ENCODE measurements around the gene PIERCE2.
A peak's percentile ranks its signal among the peaks of the same experiment; 100 is the strongest.
"Not testable (repeated sequence)": the region's sequence is repeated elsewhere in the genome, so short reads cannot be mapped to it uniquely, and the experiment has no call there.

The PIERCE2 gene, protein sequence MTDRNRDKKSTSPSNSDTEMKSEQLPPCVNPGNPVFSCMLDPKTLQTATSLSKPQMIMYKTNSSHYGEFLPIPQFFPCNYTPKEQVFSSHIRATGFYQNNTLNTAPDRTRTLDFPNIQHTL

DNA sequence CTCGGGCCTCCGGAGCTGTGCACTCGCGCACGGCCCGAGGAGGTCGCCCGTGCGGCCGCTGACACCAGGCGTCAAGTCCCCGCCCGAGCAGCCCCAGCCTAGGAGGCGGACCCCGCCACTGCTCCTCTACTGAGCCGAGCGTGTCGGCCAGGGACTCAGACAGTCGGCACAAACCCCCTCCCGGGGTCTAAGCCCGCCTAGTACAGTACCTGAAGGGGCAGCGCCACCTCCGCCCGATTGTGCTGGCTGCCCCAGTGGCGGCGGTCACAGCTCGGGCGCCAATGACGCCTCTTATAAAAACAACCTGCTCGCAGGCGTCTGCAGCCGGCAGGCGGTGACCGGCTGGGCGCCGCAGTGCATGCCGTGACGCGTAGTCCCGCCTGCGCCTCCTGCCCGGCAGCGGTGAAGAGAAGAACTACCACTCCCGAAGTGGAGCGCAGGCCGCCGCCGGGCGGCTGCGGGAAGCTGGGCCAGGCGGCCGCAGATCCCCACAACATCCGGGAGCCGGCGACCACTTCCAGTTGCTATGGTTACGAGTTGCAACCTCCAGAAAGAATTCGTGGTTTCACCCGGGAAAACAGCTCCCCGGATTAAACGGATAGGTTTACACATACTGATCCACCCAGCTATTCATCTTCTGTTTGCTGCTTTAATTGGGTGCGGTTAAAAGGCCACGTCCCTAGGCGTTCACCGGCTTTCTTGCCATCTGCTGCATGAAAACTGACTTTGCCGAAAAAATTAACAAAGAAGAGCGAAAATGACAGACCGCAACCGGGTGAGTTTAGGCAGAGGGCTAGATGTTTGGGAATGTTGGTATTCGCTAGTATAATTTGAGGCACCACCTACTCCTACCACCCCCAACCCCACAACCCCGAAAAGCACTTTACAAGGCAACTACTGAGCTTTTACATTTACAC lies at the start of gene PIERCE2, which contains the start of gene CCPG1:
Gene PIERCE2, plus strand, starts transcription at position 484 of the 917 bp plus-strand sequence. Its CDS starts 274 bp downstream, at position 758.
Gene CCPG1, minus strand, starts transcription at position 348 of the 917 bp plus-strand sequence. CDS start 18,935 bp downstream, outside the sequence.
- DNase-seq (ENCODE audit: low read depth in 2 of 2): peak; percentile 70 to 72

DNA sequence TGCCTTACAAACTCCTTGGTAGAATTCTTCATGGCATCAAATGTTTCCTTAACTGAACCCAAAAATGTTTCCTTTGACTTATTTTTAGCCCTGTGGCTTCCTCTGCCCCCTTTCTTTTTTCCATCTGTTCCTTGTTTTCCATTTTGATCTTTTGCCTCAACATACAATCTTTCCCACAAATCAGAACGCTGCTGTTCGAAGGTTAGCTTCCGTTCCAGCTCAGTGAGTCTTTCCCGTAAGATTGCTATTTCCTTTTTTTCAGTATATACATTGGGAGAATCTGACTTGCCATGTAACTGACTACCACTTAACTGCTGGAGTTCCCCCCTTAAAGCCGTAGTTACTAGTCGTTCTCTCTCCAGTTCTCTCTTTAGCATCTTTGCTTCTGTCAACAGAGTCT lies 48.0 kb upstream of the PIERCE2 start:
- DNase-seq (ENCODE audit: low read depth in 2 of 2): no peak

DNA sequence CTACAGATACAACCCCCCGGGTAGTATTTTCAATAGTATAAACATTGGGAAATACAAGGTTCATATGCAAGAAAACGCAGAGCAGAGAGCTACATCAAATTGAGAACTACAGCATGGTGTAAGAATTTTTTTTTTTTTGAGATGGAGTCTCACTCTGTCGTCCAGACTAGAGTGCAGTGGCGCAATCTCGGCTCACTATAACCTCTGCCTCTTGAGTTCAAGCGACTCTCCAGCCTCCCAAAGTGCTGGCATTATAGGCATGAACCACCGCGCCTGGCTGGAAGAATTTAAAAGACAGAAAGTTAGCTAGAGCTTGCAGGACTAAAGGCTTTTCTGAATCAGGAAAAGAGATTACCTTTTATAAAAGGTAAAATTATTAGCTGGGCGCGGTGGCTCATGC lies 47.2 kb upstream of the PIERCE2 start:
- no peak for DNase-seq (ENCODE audit: low read depth in 2 of 2)

DNA sequence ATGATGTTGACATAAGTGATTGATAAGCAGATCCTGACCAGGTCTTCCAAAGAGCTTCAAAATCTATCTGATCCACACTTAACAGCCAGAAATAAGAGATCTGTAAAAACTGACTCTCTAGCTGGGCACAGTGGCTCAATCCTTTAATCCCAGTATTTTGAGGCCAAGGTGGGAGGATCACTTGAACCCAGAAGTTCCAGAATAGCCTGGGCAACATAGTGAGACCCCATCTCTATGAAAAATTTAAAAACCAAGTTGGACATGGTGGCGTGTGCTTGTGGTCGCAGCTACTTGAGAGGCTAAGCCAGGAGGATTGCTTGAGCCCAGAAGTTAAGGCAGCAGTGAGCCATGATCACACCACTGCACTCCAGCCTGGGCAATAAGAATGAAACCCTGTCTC lies 45.7 kb upstream of the PIERCE2 start:
- no peak for DNase-seq (ENCODE audit: low read depth in 2 of 2)

DNA sequence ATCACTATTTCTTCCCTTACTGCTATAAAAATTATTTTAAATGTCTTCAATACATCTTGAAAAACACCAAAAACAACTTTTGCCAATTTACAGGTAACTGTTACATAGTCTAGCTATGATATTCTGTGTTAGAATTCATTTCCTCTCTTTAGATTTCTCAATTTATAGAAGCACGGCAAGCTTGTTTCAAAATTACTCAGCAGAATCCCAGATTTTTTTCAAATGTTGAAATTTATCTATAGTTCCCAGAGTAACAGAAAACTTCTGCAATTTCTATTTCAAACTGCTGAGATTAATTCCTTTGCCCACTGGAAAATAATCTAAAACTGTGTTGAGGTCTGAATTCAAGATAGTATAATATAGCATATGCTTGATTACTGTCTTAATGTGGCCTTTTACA lies 41.3 kb upstream of the PIERCE2 start:
- no peak for DNase-seq (ENCODE audit: low read depth in 2 of 2)

DNA sequence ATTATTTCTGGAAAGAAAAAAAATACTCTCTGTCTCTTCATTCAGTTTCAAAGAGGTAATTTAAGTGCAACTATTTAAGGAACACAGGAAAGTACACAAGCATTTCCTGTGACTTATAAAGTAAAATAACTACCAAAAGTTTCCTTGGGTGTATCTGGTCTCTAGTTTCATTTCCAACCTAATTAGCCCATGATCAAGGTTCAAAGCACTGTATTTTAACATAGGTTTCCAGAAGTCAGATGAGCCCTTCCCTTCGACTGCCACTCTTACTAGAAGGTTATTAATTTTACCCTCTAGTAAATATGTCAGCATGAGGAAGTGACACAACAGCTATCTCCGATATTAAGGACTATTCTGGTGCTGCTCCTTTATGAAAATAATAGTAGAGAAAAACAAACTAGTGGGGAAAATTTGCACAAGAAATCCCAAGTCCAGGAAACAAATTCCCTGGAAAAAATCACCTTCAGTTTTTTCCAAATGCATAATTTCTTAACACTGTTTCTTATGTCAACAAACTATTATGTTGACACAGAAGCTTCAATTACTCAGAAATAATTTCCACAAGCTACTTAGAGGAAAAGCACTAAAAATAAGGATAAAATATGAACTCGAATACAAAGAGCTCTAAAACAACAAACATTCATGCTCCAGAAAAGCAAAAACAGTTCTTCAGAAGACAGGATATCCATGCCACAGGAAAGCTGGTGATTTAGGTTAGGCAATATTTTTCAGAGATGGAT lies 35.4 kb upstream of the PIERCE2 start:
- DNase-seq (ENCODE audit: low read depth in 2 of 2): no peak

DNA sequence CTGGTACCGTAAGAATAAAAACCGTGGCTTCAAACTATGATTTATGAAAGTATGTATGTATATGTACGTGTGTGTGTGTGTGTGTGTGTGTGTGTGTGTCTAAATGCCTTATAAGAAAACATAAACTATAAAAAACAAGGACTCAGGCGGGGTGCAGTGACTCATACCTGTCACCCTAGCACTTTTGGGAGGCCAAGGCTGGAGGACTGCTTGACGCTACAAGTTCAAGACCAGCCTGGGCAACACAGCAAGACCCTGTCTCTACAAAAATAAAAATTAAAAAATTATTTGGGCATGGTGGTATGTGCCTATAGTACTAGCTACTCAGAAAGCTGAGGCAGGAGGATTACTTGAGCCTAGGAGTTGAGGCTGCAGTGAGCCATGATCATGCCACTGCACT lies 29.2 kb upstream of the PIERCE2 start:
- DNase-seq (ENCODE audit: low read depth in 2 of 2): no peak

DNA sequence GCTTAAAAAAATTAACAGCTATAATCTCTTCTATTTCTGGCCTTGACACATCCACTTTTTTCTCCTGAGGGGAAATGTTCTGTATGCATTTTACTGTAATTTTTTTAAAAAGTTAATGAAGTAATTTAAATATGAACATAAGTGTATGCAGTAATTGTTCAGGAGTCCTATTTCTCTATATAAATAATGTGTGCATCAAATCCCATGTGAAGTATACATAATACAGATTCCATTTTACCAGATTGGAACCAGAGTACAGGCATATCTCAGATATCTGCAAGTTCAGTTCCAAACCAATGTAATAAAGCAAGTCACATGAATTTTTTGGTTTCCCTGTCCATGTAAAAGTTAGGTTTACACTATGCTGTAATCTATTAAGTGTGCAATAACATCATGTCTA lies 26.7 kb upstream of the PIERCE2 start:
- no peak for DNase-seq (ENCODE audit: low read depth in 2 of 2)

DNA sequence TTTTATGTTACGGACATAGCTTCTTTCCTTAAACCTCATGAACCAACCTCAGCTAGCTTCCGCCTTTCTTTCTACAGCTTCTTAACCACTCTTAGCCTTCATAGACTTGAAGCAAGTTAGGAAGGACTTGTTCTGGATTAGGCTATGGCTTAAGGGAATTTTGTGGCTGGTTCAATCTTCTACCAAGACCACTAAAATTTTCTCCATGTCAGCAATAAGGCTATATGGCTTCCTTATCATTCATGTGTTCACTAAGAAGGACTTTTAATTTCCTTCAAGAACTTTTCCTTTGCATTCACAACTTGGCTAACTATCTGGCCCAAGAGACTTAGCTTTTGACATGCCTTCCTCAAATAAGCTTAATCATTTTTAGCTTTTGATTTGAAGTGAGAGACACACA lies 24.6 kb upstream of the PIERCE2 start:
- no peak for DNase-seq (ENCODE audit: low read depth in 2 of 2)

DNA sequence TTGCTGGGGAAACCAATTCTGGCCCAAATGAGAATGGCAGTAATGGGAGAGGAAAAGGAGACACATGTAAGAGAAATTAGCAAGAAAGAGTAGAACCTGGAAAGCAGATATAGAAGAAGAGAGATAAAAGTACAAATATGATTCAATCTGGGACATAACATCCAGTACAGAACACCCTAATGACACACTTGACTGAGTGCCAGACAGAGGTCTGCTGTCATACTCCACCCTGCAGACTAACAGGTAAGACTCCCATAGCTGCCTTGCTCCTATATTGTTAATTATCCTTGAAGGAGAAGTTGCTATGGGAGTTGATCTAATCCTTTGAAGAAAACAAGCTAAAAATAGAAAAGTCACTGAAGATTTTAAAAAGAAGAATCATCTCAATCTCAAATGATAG lies 21.3 kb upstream of the PIERCE2 start:
- DNase-seq (ENCODE audit: low read depth in 2 of 2): no peak

DNA sequence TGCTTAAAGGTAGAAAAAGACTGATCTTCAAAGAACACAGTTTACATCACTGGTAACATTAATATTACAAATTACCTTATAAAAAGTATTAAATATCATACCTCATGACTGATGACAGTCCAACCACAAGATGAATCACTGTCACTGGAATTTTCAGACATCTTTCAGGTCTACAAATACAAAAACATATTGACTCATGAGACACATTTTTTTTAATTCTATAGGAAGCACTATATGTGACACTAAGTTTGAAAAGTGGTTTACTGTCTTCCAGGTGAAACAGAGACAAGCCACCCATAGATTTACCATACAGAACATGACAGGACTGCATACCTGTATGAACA lies 19.1 kb upstream of the PIERCE2 start:
- no peak for DNase-seq (ENCODE audit: low read depth in 2 of 2)

DNA sequence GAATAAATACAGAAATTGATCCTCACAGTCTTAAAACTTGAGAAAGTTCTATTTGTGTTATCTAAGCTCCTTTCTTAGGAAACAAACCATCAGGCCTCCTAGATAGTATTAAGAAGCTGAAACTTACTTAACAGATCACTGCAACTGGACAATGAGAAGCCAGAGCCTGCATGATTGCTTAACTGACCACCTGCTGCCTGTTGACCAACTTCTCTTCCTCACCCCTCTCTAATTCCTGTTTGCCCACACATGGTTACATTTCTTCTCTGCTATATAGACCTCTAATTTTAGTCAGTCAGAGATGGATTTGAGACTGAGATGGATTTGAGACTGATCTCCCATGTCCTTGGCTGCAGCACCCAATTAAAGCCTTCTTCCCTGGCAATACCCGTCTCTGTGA lies 13.6 kb upstream of the PIERCE2 start:
- DNase-seq (ENCODE audit: low read depth in 2 of 2): no peak

DNA sequence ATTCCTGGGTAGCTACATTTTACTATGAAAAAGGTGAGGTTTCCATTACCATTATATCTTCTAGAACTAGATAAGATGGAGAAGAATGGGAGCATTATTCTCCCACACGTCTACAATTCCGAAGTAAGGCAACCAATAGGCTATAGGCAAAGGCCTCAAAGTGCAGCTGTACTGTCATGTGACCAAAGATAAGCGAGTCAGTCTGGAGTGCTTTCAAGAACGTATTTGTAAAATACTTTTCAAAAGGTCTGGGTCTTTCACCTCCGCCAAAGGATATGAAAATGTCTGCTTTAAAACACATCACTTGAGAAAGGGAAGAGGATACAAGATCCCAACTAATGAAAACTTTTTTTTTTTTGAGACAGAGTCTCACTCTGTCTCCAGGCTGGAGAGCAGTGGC lies 10.1 kb upstream of the PIERCE2 start:
- no peak for DNase-seq (ENCODE audit: low read depth in 2 of 2)

DNA sequence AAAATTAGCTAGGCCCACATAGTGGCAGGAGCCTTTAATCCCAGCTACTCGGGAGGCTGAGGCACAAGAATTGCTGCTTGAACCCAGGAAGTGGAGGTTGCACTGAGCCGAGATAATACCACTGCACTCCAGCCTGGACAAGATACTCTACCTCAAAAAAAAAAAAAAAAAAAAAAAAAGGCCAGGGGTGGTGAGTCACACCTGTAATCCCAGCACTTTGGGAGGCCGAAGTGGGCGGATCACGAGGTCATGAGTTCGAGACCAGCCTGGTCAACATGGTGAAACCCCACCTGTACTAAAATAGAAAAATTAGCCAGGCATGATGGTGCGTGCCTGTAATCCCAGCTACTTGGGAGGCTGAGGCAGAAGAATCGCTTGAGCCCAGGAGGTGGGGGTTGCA lies 8.2 kb upstream of the PIERCE2 start:
- DNase-seq (ENCODE audit: low read depth in 2 of 2): not testable (repeated sequence)

DNA sequence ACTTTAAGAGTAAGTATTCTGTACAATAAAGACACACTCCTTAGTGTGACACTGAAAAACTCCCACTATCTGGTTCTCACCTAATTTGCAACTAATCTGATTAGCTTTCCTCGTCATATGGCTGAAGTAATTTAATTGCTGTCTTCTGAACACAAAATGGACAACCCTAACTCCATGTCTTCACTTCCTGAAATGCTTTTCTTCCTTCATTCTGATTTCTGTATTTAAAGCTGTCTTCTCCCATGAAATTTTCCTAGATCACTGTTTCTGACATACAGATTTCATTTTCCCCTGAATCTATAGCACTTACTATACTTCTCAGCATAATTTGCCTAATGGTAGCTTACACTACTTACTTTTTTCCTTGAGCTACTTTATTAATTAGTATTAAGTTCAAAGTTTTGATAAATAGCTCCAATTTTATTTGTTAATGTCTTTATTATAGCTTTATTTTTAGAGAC lies 6.5 kb upstream of the PIERCE2 start:
- DNase-seq (ENCODE audit: low read depth in 2 of 2): no peak

DNA sequence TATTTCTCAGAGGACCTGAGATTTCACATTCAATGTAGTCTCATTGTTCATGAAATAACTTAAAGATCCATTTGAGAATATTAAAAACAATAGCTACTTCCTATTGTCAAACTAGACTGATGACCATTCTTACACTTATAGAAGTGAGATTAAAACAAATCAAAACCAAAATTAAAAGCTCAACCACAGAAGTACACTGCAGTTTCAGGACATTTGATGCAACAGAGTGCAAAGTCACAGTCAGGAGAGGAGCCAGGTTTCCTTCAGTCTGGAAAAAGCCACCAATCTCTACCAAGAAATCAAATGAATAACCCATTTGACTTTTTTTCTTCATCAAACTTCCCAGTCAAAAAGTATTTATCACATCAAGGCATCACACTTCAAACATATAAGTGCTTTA lies 5.6 kb upstream of the PIERCE2 start:
- DNase-seq (ENCODE audit: low read depth in 2 of 2): no peak

DNA sequence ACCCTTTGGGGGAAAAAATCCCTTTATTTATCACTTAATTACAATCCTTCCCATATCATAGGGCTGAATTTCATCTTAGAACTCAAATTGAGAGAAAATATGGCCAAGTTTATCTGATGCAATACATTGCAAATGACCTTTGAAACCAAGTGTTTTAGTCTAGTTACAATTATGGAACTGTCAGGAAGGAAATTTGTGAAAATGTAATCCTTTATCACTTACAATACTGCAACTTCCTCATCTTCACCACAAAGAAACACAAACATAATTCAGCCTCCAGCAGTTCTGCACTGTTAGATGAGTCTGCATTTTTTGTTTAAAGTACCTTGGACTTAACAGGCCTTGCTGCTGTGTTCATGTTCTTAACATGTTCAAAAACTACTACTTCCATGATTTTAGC lies 4.8 kb upstream of the PIERCE2 start:
- DNase-seq (ENCODE audit: low read depth in 2 of 2): no peak

DNA sequence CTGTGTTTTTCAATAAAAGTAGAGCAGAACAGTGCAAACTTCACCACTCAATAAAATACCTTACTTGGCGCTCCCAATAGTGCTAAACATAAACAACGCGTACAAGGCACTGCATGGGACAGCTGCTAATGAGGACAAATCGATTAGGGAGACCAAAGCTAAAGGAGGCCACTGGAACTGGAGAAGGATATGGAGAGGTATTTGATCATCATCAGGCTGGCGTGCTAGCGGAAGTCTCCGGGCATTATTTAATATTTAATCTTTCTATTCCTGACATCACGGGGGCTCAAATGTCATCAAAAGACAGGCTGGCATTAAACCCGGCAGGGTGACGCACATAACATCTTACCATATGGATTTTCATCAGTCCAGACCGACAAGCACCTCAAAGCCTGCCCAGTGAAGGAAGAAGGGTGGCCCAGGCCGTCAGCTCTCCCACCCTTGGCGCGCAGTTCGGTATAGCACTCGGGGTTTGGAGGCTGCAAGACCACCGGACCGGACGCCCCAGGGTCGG lies 740 bp upstream of the PIERCE2 start:
- DNase-seq (ENCODE audit: low read depth in 2 of 2): no peak

DNA sequence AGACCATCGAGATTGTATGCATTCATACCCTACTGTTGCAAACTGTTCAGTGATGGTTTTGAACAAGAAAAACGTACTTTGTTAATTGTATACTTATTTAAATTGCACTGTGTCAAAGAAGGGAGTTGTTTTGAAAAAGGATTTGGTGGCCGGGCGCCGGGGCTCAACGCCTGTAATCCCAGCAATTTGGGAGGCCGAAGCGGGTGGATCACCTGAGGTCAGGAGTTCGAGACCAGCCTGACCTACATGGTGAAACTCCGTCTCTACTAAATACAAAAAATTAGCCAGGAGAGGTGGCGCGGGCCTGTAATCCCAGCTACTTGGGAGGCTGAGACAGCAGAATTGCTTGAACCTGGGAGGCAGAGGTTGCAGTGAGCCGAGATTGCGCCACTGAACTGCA lies 681 bp downstream of the PIERCE2 start:
- not testable (repeated sequence) for DNase-seq (ENCODE audit: low read depth in 2 of 2)

DNA sequence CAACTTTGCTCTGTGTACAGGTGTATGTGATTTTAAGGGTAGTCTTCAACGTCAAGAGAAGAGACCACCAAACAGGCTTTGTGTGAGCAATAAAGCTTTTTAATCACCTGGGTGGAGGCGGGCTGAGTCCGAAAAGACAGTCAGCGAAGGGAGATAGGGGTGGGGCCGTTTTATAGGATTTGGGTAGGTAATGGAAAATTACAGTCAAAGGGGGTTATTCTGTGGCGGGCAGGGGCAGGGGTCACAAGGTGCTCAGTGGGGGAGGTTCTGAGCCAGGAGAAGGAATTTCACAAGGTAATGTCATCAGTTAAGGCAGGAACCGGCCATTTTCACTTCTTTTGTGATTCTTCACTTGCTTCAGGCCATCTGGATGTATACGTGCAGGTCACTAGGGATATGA lies 9.4 kb downstream of the PIERCE2 start:
- not testable (repeated sequence) for DNase-seq (ENCODE audit: low read depth in 2 of 2)

DNA sequence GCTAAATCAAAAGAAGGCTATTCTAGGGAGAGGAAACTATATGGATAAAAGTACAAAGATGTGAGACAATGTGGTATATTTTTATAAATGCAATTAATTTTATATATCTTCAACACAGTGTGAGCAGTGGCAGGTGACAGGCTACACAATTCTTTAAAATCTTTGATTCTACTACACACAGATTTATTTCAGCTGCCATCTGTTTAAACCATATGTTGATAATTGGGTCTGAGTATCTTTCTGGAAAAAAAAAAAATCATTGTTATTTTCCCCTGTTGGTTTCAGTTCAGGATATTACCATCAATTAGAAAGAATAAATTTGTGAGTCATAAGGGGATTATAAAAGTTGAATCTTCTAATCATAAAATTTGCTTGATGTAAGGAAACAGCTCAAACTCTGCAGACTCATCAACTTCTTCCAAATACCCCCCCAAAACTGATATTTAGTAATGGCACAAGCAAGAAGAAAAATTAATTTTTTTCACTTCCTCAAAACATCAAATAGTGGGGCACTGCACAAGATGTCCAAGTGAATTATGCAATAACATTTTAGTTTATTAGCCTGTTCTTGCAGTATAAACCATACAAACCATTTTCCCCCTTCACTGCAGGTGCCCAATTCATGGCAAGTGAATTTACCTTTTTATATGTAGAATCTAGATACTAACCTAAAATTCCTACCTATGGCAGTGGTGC lies 12.0 kb downstream of the PIERCE2 start:
- DNase-seq (ENCODE audit: low read depth in 2 of 2): no peak

DNA sequence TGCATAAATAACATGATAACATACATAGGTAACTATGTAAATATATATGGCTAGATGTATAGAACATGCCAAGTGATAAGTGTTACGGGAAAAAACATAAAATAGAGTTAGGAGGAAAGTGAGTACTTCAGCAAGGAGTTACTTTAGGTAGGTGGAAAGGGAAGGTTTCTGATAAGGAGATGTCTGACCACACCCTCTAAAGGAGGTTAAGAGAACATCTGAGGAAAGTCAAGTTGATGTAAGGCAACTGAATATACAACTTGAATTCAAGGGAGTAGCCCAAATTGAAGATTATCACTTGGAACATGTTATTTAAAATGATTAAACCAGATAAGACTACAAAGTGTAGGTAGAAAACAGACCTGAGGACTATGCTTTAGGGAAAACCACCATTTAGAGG lies 13.8 kb downstream of the PIERCE2 start:
- no peak for DNase-seq (ENCODE audit: low read depth in 2 of 2)

Measured in stimulated activated CD8-positive, alpha-beta memory T cell treated with anti-CD3 and anti-CD28 coated beads, Interleukin-2, amount 100 ng/mL, for 1 hour (primary cell).